Spleen (tissue), 11 donors: Measurements from ENCODE around the gene TFAP2B. TPM values are rescaled to one million over a fixed set of nuclear protein-coding genes. Genes with fewer than 3 reads are reported as not detected.

Experiments used
- DNase-seq: peaks from one replicate; pipeline ENCODE4 v3.0.0-alpha.2; 2020
- H3K27ac ChIP-seq, 8 donors: fragments of 200-600 bp; sonication (generic) in 7 of 8; 1 replicate in 4 of 8; 2 replicates in 4 of 8; pipeline versions ENCODE4 v1.5.0 to v1.8.0; 2016 to 2021; ENCODE audit warnings: inconsistent platforms in 4 of 8, mild to moderate bottlenecking in 4 of 8, moderate library complexity in 1 of 8
- H3K27me3 ChIP-seq, 7 donors: fragments of 200-600 bp; sonication (generic) in 6 of 7; replicated peaks in 1 of 7; 1 replicate in 4 of 7; 2 replicates in 3 of 7; pipeline versions ENCODE4 v1.5.0 to v1.8.0; 2016 to 2021; ENCODE audit warnings: inconsistent platforms in 3 of 7, mild to moderate bottlenecking in 1 of 7
- H3K36me3 ChIP-seq, 6 donors: fragments of 200-600 bp; sonication (generic) in 5 of 6; 1 replicate in 4 of 6; 2 replicates in 2 of 6; pipeline versions ENCODE4 v1.5.0 to v1.8.0; 2016 to 2021; ENCODE audit warnings: inconsistent platforms in 2 of 6
- H3K4me1 ChIP-seq, 6 donors: fragments of 200-600 bp; sonication (generic) in 5 of 6; 1 replicate in 3 of 6; 2 replicates in 3 of 6; pipeline versions ENCODE4 v1.5.0 to v1.8.0; 2016 to 2021; ENCODE audit warnings: inconsistent platforms in 3 of 6
- H3K4me3 ChIP-seq, 8 donors: fragments of 200-600 bp; sonication (generic) in 7 of 8; 1 replicate in 4 of 8; 2 replicates in 4 of 8; pipeline versions ENCODE4 v1.5.0 to v1.8.0; 2016 to 2021; ENCODE audit warnings: inconsistent platforms in 4 of 8, mild to moderate bottlenecking in 4 of 8, moderate library complexity in 2 of 8
- H3K9me3 ChIP-seq, 8 donors: fragments of 200-600 bp; sonication (generic) in 7 of 8; 1 replicate in 4 of 8; 2 replicates in 4 of 8; pipeline versions ENCODE4 v1.5.0 to v1.8.0; 2016 to 2021; ENCODE audit warnings: inconsistent platforms in 4 of 8
- CTCF ChIP-seq, 11 experiments: fragments of 200-600 bp in 7 of 11; fragments of 450-650 bp in 4 of 11; sonication (generic) in 4 of 11; IDR thresholded peaks in 8 of 11; conservative IDR thresholded peaks in 3 of 11; 1 replicate in 7 of 11; 2 replicates in 4 of 11; pipeline versions ENCODE4 v1.4.0 to v1.8.0; 2016 to 2021; ENCODE audit warnings: antibody characterized with exemption in 11 of 11, inconsistent platforms in 4 of 11, mild to moderate bottlenecking in 1 of 11
- POLR2A ChIP-seq, 3 donors: fragments of 450-650 bp; IDR thresholded peaks; one replicate each; pipeline ENCODE4 v1.5.1; 2017; ENCODE audit warnings: antibody characterized with exemption in 3 of 3, mild to moderate bottlenecking in 1 of 3
- POLR2AphosphoS5 ChIP-seq, 3 donors: sonication (generic); formaldehyde crosslinking; IDR thresholded peaks; one replicate each; pipeline ENCODE4 v1.5.1; 2017; ENCODE audit warnings: antibody characterized with exemption in 3 of 3
- WGBS, 5 donors: extraction: QIAGEN DNeasy Blood & Tissue Kit in 3 of 5; methylation state at CpG; one replicate each; pipeline versions ENCODE4 v1.1.5 to v1.1.7; 2013 to 2018; 5-methylcytosine and 5-hydroxymethylcytosine counted together
- intact Hi-C: fragments of 100-400 bp; cut with DNase I; formaldehyde crosslinking; loops from one replicate; pipeline ENCODE4 v1.15.0; 2023; ENCODE audit warnings: low total_unique reads
- polyA plus RNA-seq, 3 donors: library from polyadenylated mRNA; stranded (reverse); fragments of 200-250 nt; gene quantifications; one replicate each; pipeline ENCODE4 v1.2.1, GENCODE V29; 2013
- total RNA-seq, 7 donors: library from RNA; depleted of rRNA in 3 of 7; stranded (reverse); fragments of >200 nt in 3 of 7; fragmentation: NEBNext Ultra II Directional in 4 of 7; extraction: Animal tissue kit (Norgen Biotek cat#: 25700) in 4 of 7; gene quantifications; one replicate each; pipeline versions ENCODE4 v1.1.0 to v1.2.1, GENCODE V29; 2016 to 2021
- donor health status: healthy with polysubstance abuse.
- donor health status: DM: no; HTN: no; CAD: no; lungs with moderate emphysema.
- donor health status: DM: no; HTN: no; CAD: no.
- donor health status: Bipolar disorder and iron deficiency.
- donor health status: healthy.
- donor health status: DM: no; HTN: no; CAD: no.
- donor health status: DM: yes; HTN: yes; CAD: no.

The TFAP2B gene
- total and polyA plus RNA-seq, 10 donors, result not detected

- Histone ChIP-seq H3K9me3 (peaks cover 0 to 10% (median 0%) of the 10 kb centered on the region in 8 donors), H3K27ac (no peak overlapping the region), H3K36me3 (no peaks in the 10 kb centered on the region), H3K27me3 (peaks cover 6 to 100% (median 96%) of the 10 kb centered on the region in 7 donors), H3K4me3 (no peak overlapping the region), H3K4me1 (peaks cover 0 to 3% (median 0%) of the 10 kb centered on the region in 6 donors)
- no peak for TF ChIP-seq POLR2A (IDR thresholded peaks at IDR 0.05)
- no peak for TF ChIP-seq POLR2AphosphoS5 (IDR thresholded peaks at IDR 0.05)
- TF ChIP-seq CTCF (IDR thresholded peaks at IDR 0.05 in 8 of 11, conservative IDR thresholded peaks at IDR 0.05 in 3 of 11), result no peak
- 5 to 10% (median 8%) methylated on average over 19 to 20 of the region's 20 CpGs for WGBS, 5 donors
- intact Hi-C loops, result no loop called here
- DNase-seq, result no peak
Observed at GRCh38 chr6:50843842-50844241, 25.2 kb downstream of the TFAP2B start.

- H3K27me3 ChIP-seq, result peaks cover 6 to 100% (median 97%) of the 10 kb centered on the region in 7 donors
- TF ChIP-seq CTCF (IDR thresholded peaks at IDR 0.05 in 8 of 11, conservative IDR thresholded peaks at IDR 0.05 in 3 of 11) (no peak), POLR2AphosphoS5 (IDR thresholded peaks at IDR 0.05) (no peak), POLR2A (IDR thresholded peaks at IDR 0.05) (no peak)
- no peak overlapping the region for H3K4me3 ChIP-seq
- H3K36me3 ChIP-seq, result no peaks in the 10 kb centered on the region
- DNase-seq, result no peak
- H3K4me1 ChIP-seq, result peaks cover 0 to 14% (median 7%) of the 10 kb centered on the region in 6 donors
- H3K9me3 ChIP-seq, result peaks cover 0 to 10% (median 0%) of the 10 kb centered on the region in 8 donors
- intact Hi-C loops, result no loop called here
- WGBS, 5 donors, result 8 to 10% (median 9%) methylated on average over 23 to 44 of the region's 44 CpGs
- no peak overlapping the region for H3K27ac ChIP-seq
Observed at GRCh38 chr6:50845499-50846143, 26.9 kb downstream of the TFAP2B start.

- intact Hi-C loops, result no loop called here
- no peak for DNase-seq
- Histone ChIP-seq H3K4me3 (no peak overlapping the region), H3K36me3 (no peaks in the 10 kb centered on the region), H3K9me3 (peaks cover 0 to 10% (median 0%) of the 10 kb centered on the region in 8 donors), H3K4me1 (peaks cover 0 to 18% (median 7%) of the 10 kb centered on the region in 6 donors), H3K27me3 (peaks cover 6 to 100% (median 97%) of the 10 kb centered on the region in 7 donors), H3K27ac (no peak overlapping the region)
- TF ChIP-seq POLR2AphosphoS5 (IDR thresholded peaks at IDR 0.05) (no peak), POLR2A (IDR thresholded peaks at IDR 0.05) (no peak), CTCF (IDR thresholded peaks at IDR 0.05 in 8 of 11, conservative IDR thresholded peaks at IDR 0.05 in 3 of 11) (no peak)
- 7 to 10% (median 8%) methylated on average over 16 of the region's 16 CpGs for WGBS, 5 donors
Observed at GRCh38 chr6:50846144-50846851, 27.6 kb downstream of the TFAP2B start.

GRCh38 chr6:50846852-50847155 is 28.1 kb downstream of the TFAP2B start:
- H3K4me1 ChIP-seq, result peaks cover 0 to 18% (median 7%) of the 10 kb centered on the region in 6 donors
- no peak overlapping the region for H3K27ac ChIP-seq
- no peak for DNase-seq
- no peak overlapping the region for H3K4me3 ChIP-seq
- H3K27me3 ChIP-seq, result peaks cover 6 to 100% (median 96%) of the 10 kb centered on the region in 7 donors
- intact Hi-C loops, result no loop called here
- no peaks in the 10 kb centered on the region for H3K36me3 ChIP-seq
- no peak for TF ChIP-seq POLR2AphosphoS5 (IDR thresholded peaks at IDR 0.05)
- TF ChIP-seq CTCF (IDR thresholded peaks at IDR 0.05 in 8 of 11, conservative IDR thresholded peaks at IDR 0.05 in 3 of 11), result no peak
- TF ChIP-seq POLR2A (IDR thresholded peaks at IDR 0.05), result no peak
- WGBS, 5 donors, result 5 to 8% (median 8%) methylated on average over 8 of the region's 8 CpGs
- H3K9me3 ChIP-seq, result peaks cover 0 to 10% (median 0%) of the 10 kb centered on the region in 8 donors
